HG02943 (cell line): ENCODE results near the gene B3GNT3.
"Not testable (repeated sequence)": the region's sequence is repeated elsewhere in the genome, so short reads cannot be mapped to it uniquely, and the experiment has no call there.

ENCODE experiments used
- ATAC-seq: cut with Tn5 transposase; IDR thresholded peaks from one replicate; pipeline ENCODE4 v1.9.1; 2021; ENCODE audit warnings: mild to moderate bottlenecking, low read depth, moderate library complexity; ENCODE audit not compliant: unreplicated experiment

Gene B3GNT3

GRCh38 chr19:17765069-17765618 lies 29.8 kb upstream of the B3GNT3 start:
- ATAC-seq = no peak

GRCh38 chr19:17766543-17767131 lies 28.3 kb upstream of the B3GNT3 start:
- no peak for ATAC-seq

GRCh38 chr19:17767559-17767958 lies 27.4 kb upstream of the B3GNT3 start:
- ATAC-seq = no peak

GRCh38 chr19:17770613-17771012 lies 24.3 kb upstream of the B3GNT3 start:
- no peak for ATAC-seq

DNA sequence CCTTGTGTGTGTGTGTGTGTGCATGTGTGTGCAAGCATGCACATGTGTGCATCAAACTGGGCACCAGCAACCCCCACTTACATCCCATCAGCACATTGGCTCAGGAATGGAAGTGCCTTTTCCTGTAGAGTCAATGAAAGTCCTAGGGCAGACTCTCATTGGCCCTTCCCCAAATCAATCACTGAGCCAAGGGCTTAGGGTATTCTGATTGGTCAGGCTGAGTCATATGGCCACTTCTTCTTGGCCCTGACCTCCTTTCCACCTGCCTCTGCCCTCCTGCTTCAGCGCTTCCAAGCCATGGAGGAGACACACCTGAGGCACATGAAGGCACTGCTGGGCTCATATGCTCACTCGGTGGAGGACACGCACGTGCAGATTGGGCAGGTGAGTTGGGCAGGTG lies 22.8 kb upstream of the B3GNT3 start:
- no peak for ATAC-seq

- ATAC-seq = no peak
Measured at GRCh38 chr19:17775245-17775927, 19.6 kb upstream of the B3GNT3 start.

DNA sequence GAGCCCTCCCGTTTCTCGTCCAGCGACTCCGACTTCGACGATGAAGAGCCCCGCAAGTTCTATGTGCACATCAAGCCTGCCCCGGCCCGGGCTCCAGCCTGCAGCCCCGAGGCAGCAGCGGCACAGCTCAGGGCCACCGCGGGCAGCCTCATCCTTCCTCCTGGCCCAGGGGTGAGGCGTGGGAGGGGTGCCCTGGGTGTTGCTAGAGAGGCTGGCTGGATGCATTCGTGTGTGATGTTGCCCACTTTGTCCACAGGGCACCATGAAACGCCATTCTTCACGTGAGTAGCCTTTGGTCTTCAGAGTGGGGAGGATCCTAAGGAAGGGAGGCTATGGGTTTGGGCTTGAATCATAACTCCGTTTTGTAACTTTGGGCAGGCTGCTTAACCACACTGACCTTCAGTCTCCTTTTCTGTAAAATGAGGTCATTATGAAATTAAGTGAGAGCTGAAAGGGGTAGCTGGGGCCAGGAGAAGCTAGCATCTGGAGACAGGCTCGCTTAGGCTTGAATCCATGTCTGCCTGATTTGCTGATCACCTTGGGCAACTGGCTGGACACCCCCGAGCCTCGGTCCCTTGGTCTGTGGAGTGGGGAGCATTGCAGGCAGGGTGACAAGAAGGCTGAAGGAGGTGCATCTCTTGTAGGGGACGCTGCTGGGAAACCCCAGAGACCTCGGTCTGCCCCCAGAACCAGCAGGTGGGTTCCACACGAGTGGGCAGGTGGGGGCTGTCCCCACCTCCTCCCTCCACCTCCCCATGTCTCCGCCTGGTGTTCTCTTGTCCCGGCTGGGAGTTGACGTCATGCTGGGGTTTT lies 18.7 kb upstream of the B3GNT3 start:
- peak; percentile 73 for ATAC-seq

GRCh38 chr19:17777840-17778239 lies 17.1 kb upstream of the B3GNT3 start:
- ATAC-seq = not testable (repeated sequence)

- no peak for ATAC-seq
Measured at GRCh38 chr19:17778251-17778967, 16.5 kb upstream of the B3GNT3 start.

GRCh38 chr19:17778968-17779929 lies 15.7 kb upstream of the B3GNT3 start:
- ATAC-seq = no peak

DNA sequence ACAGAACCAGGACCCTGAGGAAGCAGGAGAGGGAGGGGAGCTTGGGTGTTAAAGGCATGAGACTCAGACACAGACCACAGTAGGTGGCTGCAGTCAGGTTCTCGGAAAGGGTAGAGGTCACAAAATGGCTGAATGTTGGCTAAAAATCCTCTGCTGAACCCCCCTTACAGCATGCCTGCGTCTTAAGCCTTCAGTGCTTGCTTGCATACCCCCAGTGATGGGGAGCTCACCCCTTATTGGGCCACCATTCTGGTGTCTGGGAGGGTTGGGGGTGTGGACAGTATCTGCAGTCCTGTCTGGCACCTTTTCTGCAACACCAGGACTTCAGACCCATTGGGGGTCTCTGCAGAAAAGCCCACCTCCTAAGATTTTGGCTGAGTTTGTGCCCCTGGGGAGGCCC lies 14.2 kb upstream of the B3GNT3 start:
- ATAC-seq = no peak

GRCh38 chr19:17783721-17784120 lies 11.2 kb upstream of the B3GNT3 start:
- not testable (repeated sequence) for ATAC-seq

DNA sequence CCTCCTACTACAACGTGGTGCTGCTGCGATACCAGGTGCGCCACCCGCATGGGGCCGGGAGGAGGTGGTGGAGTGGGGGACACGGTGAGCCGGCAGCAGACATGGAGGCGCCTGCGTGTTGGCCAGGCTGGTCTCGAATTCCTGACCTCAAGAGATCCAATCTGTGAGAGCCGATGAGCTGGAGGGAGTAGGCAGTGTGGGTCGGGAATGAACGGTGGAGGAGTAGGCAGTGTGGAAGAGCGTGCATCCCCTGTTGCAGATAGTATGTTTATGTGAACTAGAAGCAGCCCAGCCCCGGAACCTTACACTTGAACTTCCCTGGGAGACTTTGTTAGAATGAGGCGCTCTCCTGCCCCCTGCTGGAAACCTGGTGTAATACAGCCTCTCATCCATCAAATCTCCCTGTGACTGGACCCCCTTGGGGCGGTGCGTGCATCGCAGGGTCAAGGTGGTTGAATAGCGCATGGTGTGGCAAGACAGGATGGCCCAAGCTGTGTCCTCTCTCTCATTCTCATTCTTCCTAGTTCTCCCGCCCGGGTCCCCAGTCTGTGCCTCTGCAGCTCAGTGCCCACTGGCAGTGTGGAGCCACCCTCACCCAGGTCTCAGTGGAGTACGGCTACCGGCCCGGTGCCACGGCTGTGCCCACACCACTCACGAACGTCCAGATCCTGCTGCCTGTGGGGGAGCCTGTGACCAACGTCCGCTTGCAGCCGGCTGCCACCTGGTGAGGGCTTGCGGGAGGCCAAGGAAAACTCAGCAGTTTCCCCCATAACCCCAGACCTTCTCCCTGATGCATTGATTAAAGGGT lies 10.5 kb upstream of the B3GNT3 start:
- no peak for ATAC-seq

- no peak for ATAC-seq
Measured at GRCh38 chr19:17787274-17787913, 7.5 kb upstream of the B3GNT3 start.

DNA sequence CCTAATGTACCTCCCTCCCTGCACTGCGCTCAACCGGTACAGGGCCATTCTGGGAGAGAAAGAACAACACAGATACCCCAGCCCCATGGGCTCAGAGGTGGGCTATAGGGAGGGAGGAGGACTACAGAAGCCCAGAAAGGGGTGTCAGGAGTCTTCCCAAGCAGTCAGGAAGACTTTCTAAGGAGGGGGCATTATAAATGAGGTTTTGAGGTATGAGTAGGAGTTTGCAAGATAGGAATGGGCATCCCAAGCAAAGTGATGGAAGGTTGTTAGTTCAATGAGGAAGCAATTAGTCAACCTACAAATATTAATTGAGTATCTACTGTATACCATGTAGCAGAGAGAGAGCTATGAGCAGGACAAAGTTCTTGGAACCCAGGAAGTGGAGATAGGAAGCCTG lies 6.3 kb upstream of the B3GNT3 start:
- ATAC-seq = no peak

- ATAC-seq = no peak
Measured at GRCh38 chr19:17790059-17790780, 4.7 kb upstream of the B3GNT3 start.

GRCh38 chr19:17794412-17794730 lies 567 bp upstream of the B3GNT3 start:
- no peak for ATAC-seq

DNA sequence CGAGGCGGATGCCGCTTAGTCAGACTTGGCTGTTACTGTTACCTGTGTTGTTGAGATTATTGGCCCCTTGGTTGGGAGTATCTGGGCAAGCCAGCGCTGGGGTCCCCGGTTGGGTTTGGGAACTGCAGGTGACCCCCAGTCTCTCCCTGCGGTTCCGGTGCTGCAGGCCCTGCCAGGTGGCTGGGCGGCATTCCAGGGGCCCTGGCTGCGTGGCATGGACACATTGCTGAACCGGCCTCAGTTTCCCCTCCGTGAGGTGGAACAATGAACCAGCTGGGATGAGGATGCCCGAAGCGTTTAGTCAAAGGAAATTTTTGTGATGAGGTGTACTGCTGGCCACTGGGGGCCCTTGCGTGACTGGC lies 538 bp downstream of the B3GNT3 start:
- ATAC-seq = no peak
